HG03045 (cell line): ENCODE data around the gene C2CD3.
A peak's percentile ranks its signal among the peaks of the same experiment; 100 is the strongest.

Experiments
- ATAC-seq: cut with Tn5 transposase; IDR thresholded peaks from one replicate; pipeline ENCODE4 v1.9.1; 2021; ENCODE audit warnings: mild to moderate bottlenecking, moderate library complexity; ENCODE audit not compliant: unreplicated experiment

Gene C2CD3

GRCh38 chr11:73983741-73984538 is 186.9 kb downstream of the C2CD3 start:
- no peak for ATAC-seq

GRCh38 chr11:73982990-73983740 is 187.6 kb downstream of the C2CD3 start:
- ATAC-seq = peak; percentile 81

GRCh38 chr11:73982595-73982989 is 188.2 kb downstream of the C2CD3 start, which contains the start of gene UCP2:
TSS of gene UCP2 (minus strand) at chr11:73982843. CDS start at chr11:73978378, 4,465 bp downstream.
- peak; percentile 55 for ATAC-seq

- no peak for ATAC-seq
Measured at GRCh38 chr11:73981051-73981805, 189.6 kb downstream of the C2CD3 start.

- peak; percentile 27 for ATAC-seq
Measured at GRCh38 chr11:73980001-73980961, 190.5 kb downstream of the C2CD3 start.

- no peak for ATAC-seq
Measured at GRCh38 chr11:73978576-73979086, 192.2 kb downstream of the C2CD3 start.

- ATAC-seq = no peak
Measured at GRCh38 chr11:73977856-73978519, 192.8 kb downstream of the C2CD3 start.

GRCh38 chr11:73976451-73977151 is 194.2 kb downstream of the C2CD3 start:
- no peak for ATAC-seq

GRCh38 chr11:73975479-73975757 is 195.4 kb downstream of the C2CD3 start:
- no peak for ATAC-seq

GRCh38 chr11:73974604-73975478 is 196.0 kb downstream of the C2CD3 start:
- ATAC-seq = no peak

GRCh38 chr11:73972620-73973449 is 198.0 kb downstream of the C2CD3 start:
- ATAC-seq = no peak

- no peak for ATAC-seq
Measured at GRCh38 chr11:73972187-73972586, 198.6 kb downstream of the C2CD3 start.

GRCh38 chr11:73971175-73971719 is 199.6 kb downstream of the C2CD3 start:
- ATAC-seq = no peak

- ATAC-seq = no peak
Measured at GRCh38 chr11:73969991-73970800, 200.6 kb downstream of the C2CD3 start.

- ATAC-seq = no peak
Measured at GRCh38 chr11:73969091-73969490, 201.7 kb downstream of the C2CD3 start.

GRCh38 chr11:73968356-73968966 is 202.3 kb downstream of the C2CD3 start:
- no peak for ATAC-seq
